MM.1S (cell line): ENCODE results near the gene C1orf198.

ENCODE experiments used
- EZH2 ChIP-seq: fragments of 300-600 bp; sonication (generic); optimal IDR thresholded peaks from 2 replicates; pipeline ENCODE3; 2017; ENCODE audit warnings: low read depth, mild to moderate bottlenecking, antibody characterized with exemption, low read length, mixed read lengths
- EZH2phosphoT487 ChIP-seq: fragments of 300-600 bp; sonication (generic); IDR thresholded peaks from 2 replicates; pipeline ENCODE4 v1.6.1; 2018; ENCODE audit warnings: antibody characterized with exemption, low read length
- TF ChIP-seq, protein P1 (sequence below): fragments of 300-600 bp; sonication (generic); IDR thresholded peaks from 2 replicates; pipeline ENCODE4 v1.5.1; 2016; ENCODE audit warnings: antibody characterized with exemption, low read length, mixed read lengths

DNA sequence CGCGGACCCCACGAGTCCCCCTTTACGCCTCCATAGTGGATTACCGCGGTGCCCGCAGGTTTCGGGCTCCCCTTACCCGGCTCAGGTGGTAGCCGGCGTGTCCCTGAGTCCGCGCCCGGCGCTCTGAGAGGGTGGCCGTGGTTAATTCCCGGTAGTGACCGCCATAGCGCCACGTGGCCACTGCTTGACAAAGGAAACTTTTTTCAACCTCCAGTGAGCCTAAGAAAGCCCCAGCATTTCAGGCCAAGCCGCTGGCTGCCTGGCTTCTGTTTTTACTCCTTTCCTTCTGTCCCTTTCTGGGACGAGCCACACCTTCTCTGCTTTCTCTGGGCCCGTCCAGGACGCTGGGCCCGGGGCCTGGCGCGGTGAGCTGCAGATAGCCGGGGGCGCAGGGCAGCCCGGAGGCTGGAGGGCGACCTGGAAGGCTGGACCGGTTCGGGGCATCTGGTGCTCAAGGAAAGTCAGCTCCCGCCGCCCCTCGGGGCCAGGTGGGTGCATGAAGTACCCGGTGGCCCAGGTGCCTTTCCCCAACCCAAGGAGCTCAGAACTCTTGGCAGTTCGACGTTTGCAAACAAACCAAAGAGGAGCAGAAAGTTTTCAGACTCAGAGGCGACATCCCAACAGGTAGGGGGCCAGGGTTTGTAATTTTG is 540 bp upstream of the C1orf198 start:
- TF ChIP-seq, protein P1, sequence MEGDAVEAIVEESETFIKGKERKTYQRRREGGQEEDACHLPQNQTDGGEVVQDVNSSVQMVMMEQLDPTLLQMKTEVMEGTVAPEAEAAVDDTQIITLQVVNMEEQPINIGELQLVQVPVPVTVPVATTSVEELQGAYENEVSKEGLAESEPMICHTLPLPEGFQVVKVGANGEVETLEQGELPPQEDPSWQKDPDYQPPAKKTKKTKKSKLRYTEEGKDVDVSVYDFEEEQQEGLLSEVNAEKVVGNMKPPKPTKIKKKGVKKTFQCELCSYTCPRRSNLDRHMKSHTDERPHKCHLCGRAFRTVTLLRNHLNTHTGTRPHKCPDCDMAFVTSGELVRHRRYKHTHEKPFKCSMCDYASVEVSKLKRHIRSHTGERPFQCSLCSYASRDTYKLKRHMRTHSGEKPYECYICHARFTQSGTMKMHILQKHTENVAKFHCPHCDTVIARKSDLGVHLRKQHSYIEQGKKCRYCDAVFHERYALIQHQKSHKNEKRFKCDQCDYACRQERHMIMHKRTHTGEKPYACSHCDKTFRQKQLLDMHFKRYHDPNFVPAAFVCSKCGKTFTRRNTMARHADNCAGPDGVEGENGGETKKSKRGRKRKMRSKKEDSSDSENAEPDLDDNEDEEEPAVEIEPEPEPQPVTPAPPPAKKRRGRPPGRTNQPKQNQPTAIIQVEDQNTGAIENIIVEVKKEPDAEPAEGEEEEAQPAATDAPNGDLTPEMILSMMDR: no peak
- TF ChIP-seq EZH2phosphoT487 (no peak), EZH2 (no peak)
